ENCODE data around the gene OTUB2. TPM values are rescaled to one million over a fixed set of nuclear protein-coding genes. Genes with fewer than 3 reads are reported as not detected.

OTUB2 gene
- polyA plus RNA-seq, 1 of the 3 experiments (the other 2 are of a cell fraction) = 1.4 TPM

DNA sequence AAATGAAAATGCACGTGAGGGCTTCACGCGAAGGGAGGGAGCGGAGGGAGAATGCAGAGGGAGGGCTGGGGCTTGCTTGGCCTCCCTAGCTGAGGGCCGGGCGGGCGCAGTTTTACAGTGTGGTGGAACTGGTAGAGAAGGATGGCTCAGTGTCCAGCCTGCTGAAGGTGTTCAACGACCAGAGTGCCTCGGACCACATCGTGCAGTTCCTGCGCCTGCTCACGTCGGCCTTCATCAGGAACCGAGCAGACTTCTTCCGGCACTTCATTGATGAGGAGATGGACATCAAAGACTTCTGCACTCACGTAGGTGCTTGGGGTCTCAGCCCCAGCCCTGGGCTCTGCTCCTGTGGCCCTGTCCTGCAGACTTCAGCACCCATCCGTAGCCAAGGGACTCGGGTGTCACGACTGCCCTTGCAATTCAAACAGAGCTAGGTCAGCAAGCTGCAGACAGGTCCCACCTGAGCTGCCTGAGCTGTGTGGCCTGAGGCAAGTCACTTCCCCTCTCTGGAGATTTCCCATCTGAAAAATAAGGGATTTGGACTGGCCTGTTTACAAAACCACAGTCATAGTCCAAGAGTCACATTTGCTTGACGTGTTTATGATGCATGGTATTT is 18.4 kb downstream of the OTUB2 start:
- Histone ChIP-seq H3K4me2 (no peak overlapping the region), H3K4me3 (ENCODE audit: low read depth in 2 of 2, low read length in 1 of 2) (no peak overlapping the region), H3K9ac (no peak overlapping the region), H3K9me2 (no peaks in the 10 kb centered on the region), H3K9me3 (no peaks in the 10 kb centered on the region), H3K27ac (ENCODE audit: low read depth in 2 of 2, low read length in 1 of 2) (no peak overlapping the region), H4K20me1 (ENCODE audit: insufficient read depth) (no peaks in the 10 kb centered on the region), H3K79me2 (ENCODE audit: insufficient read depth) (no peaks in the 10 kb centered on the region), H3K27me3 (ENCODE audit: insufficient read depth) (no peaks in the 10 kb centered on the region), H3F3A (replicated peaks; ENCODE audit: insufficient read depth) (no peaks in the 10 kb centered on the region), H3K4me1 (ENCODE audit: control insufficient read depth in 1 of 2, insufficient read depth in 2 of 2, low read depth in 1 of 2, low read length in 1 of 2) (peaks cover 0 to 12% of the 10 kb centered on the region in 2 experiments; a peak in 2 of 4 replicates), H3K36me3 (replicated peaks in 1 of 2; ENCODE audit: control insufficient read depth in 1 of 2, insufficient read depth in 2 of 2, low read length in 1 of 2) (peaks cover 6 to 60% of the 10 kb centered on the region in 2 experiments), H2AFZ (ENCODE audit: low read depth) (no peak overlapping the region)
- TF ChIP-seq TEAD4 (IDR thresholded peaks at IDR 0.05; ENCODE audit: borderline replicate concordance, insufficient read depth) = no peak
- TF ChIP-seq FOXM1 (IDR thresholded peaks at IDR 0.05; ENCODE audit: low read depth) = no peak
- TF ChIP-seq EZH2phosphoT487 (IDR thresholded peaks at IDR 0.05; ENCODE audit: borderline replicate concordance, low read depth) = no peak
- TF ChIP-seq TAF1 (IDR thresholded peaks at IDR 0.05; ENCODE audit: borderline replicate concordance, low read depth, low read length) = no peak
- TF ChIP-seq GABPA (IDR thresholded peaks at IDR 0.05; ENCODE audit: low read depth) = no peak
- TF ChIP-seq, protein P1, sequence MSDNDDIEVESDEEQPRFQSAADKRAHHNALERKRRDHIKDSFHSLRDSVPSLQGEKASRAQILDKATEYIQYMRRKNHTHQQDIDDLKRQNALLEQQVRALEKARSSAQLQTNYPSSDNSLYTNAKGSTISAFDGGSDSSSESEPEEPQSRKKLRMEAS (IDR thresholded peaks at IDR 0.05; ENCODE audit: low read depth) = no peak
- TF ChIP-seq USF2 (IDR thresholded peaks at IDR 0.05; ENCODE audit: borderline replicate concordance, low read depth, low read length) = no peak
- TF ChIP-seq MXI1 (IDR thresholded peaks at IDR 0.05; ENCODE audit: low read depth, low read length) = no peak
- TF ChIP-seq IRF3 (IDR thresholded peaks at IDR 0.05; ENCODE audit: low read depth, low read length) = no peak
- TF ChIP-seq CTCF (IDR thresholded peaks at IDR 0.05) = no peak
- TF ChIP-seq NFIC (IDR thresholded peaks at IDR 0.05; ENCODE audit: borderline replicate concordance) = no peak
- no peak for TF ChIP-seq TCF12 (IDR thresholded peaks at IDR 0.05)
- TF ChIP-seq RXRA (IDR thresholded peaks at IDR 0.05; ENCODE audit: borderline replicate concordance, low read depth) = no peak
- no peak for DNase-seq
- 94% methylated on average over 12 of the region's 20 CpGs for WGBS (ENCODE audit: low lambda C conversion rate)
- ChIA-PET POLR2A (no interaction called here), CTCF (interaction anchor here (0.8 to 8.1 kb wide), 8 partner anchors 7 to 136 kb away, joined by 3 to 74 read pairs (median 3); no protein-coding TSS in a partner anchor)
